ENCODE measurements around the gene USP7.
A peak's percentile ranks its signal among the peaks of the same experiment; 100 is the strongest.
"Not testable (repeated sequence)": the region's sequence is repeated elsewhere in the genome, so short reads cannot be mapped to it uniquely, and the experiment has no call there.

The USP7 gene

GRCh38 chr16:8928467-8928957 lies 35.2 kb downstream of the USP7 start:
- Mint-ChIP-seq H3K27me3 (no peaks in the 10 kb centered on the region), H3K36me3 (peaks cover 14% of the 10 kb centered on the region), H3K27ac (no peak overlapping the region), H3K4me3 (no peak overlapping the region), H3K4me1 (peaks cover 53% of the 10 kb centered on the region), H3K9me3 (no peaks in the 10 kb centered on the region)

- Mint-ChIP-seq H3K4me3 (no peak overlapping the region), H3K4me1 (peaks cover 45% of the 10 kb centered on the region), H3K9me3 (no peaks in the 10 kb centered on the region), H3K27me3 (no peaks in the 10 kb centered on the region), H3K27ac (no peak overlapping the region), H3K36me3 (peaks cover 14% of the 10 kb centered on the region)
Measured at GRCh38 chr16:8926827-8927226, 36.9 kb downstream of the USP7 start.

GRCh38 chr16:8925455-8925854 lies 38.3 kb downstream of the USP7 start:
- H3K4me1 Mint-ChIP-seq: peaks cover 48% of the 10 kb centered on the region

GRCh38 chr16:8924214-8924613 lies 39.5 kb downstream of the USP7 start:
- no peaks in the 10 kb centered on the region for H3K9me3 Mint-ChIP-seq
- H3K4me3 Mint-ChIP-seq: no peak overlapping the region
- H3K36me3 Mint-ChIP-seq: peaks cover 18% of the 10 kb centered on the region
- peak overlapping the region; percentile 59 for H3K27ac Mint-ChIP-seq
- H3K4me1 Mint-ChIP-seq: peaks cover 54% of the 10 kb centered on the region
- H3K27me3 Mint-ChIP-seq: no peaks in the 10 kb centered on the region

More at GRCh38 chr16:8925455-8925854, 38.3 kb downstream of the USP7 start:
- Mint-ChIP-seq H3K4me3 (no peak overlapping the region), H3K36me3 (peaks cover 16% of the 10 kb centered on the region), H3K9me3 (no peaks in the 10 kb centered on the region), H3K27me3 (no peaks in the 10 kb centered on the region), H3K27ac (no peak overlapping the region)

- Mint-ChIP-seq H3K4me3 (no peak overlapping the region), H3K36me3 (peaks cover 15% of the 10 kb centered on the region), H3K27ac (no peak overlapping the region), H3K27me3 (no peaks in the 10 kb centered on the region), H3K4me1 (peaks cover 53% of the 10 kb centered on the region), H3K9me3 (no peaks in the 10 kb centered on the region)
Measured at GRCh38 chr16:8923199-8923598, 40.5 kb downstream of the USP7 start.

GRCh38 chr16:8921347-8921984 lies 42.2 kb downstream of the USP7 start:
- Mint-ChIP-seq H3K27ac (no peak overlapping the region), H3K4me3 (no peak overlapping the region), H3K9me3 (no peaks in the 10 kb centered on the region), H3K36me3 (peaks cover 11% of the 10 kb centered on the region), H3K27me3 (no peaks in the 10 kb centered on the region), H3K4me1 (peaks cover 50% of the 10 kb centered on the region)

GRCh38 chr16:8920645-8921346 lies 42.9 kb downstream of the USP7 start:
- Mint-ChIP-seq H3K4me1 (peaks cover 54% of the 10 kb centered on the region), H3K36me3 (peaks cover 11% of the 10 kb centered on the region), H3K4me3 (no peak overlapping the region), H3K27ac (peak overlapping the region; percentile 41), H3K27me3 (no peaks in the 10 kb centered on the region), H3K9me3 (no peaks in the 10 kb centered on the region)

- no peaks in the 10 kb centered on the region for H3K9me3 Mint-ChIP-seq
- H3K27me3 Mint-ChIP-seq: no peaks in the 10 kb centered on the region
- H3K4me1 Mint-ChIP-seq: peaks cover 52% of the 10 kb centered on the region
- peak overlapping the region; percentile 95 for H3K27ac Mint-ChIP-seq
- peaks cover 13% of the 10 kb centered on the region for H3K36me3 Mint-ChIP-seq
- H3K4me3 Mint-ChIP-seq: peak overlapping the region; percentile 54
Measured at GRCh38 chr16:8919934-8920462, 43.7 kb downstream of the USP7 start.

GRCh38 chr16:8919089-8919933 lies 44.4 kb downstream of the USP7 start:
- Mint-ChIP-seq H3K27ac (peak overlapping the region; percentile 95), H3K9me3 (no peaks in the 10 kb centered on the region), H3K4me1 (peaks cover 51% of the 10 kb centered on the region), H3K4me3 (peak overlapping the region; percentile 54), H3K27me3 (no peaks in the 10 kb centered on the region), H3K36me3 (peaks cover 12% of the 10 kb centered on the region)

- peaks cover 12% of the 10 kb centered on the region for H3K36me3 Mint-ChIP-seq
Measured at GRCh38 chr16:8917336-8917735, 46.4 kb downstream of the USP7 start.

GRCh38 chr16:8916541-8917225 lies 47.0 kb downstream of the USP7 start:
- no peaks in the 10 kb centered on the region for H3K27me3 Mint-ChIP-seq
- peaks cover 56% of the 10 kb centered on the region for H3K4me1 Mint-ChIP-seq
- peaks cover 12% of the 10 kb centered on the region for H3K36me3 Mint-ChIP-seq
- H3K9me3 Mint-ChIP-seq: no peaks in the 10 kb centered on the region
- peak overlapping the region; percentile 68 for H3K27ac Mint-ChIP-seq
- no peak overlapping the region for H3K4me3 Mint-ChIP-seq

More at GRCh38 chr16:8917336-8917735, 46.4 kb downstream of the USP7 start:
- not testable (repeated sequence) for H3K9me3 Mint-ChIP-seq, H3K4me3 Mint-ChIP-seq, H3K27me3 Mint-ChIP-seq, H3K27ac Mint-ChIP-seq
- H3K4me1 Mint-ChIP-seq: peaks cover 56% of the 10 kb centered on the region

- Mint-ChIP-seq H3K27me3 (no peaks in the 10 kb centered on the region), H3K4me3 (no peak overlapping the region), H3K4me1 (peaks cover 56% of the 10 kb centered on the region), H3K36me3 (peaks cover 18% of the 10 kb centered on the region), H3K9me3 (no peaks in the 10 kb centered on the region), H3K27ac (no peak overlapping the region)
Measured at GRCh38 chr16:8915722-8916301, 47.9 kb downstream of the USP7 start.

GRCh38 chr16:8914098-8914497 lies 49.6 kb downstream of the USP7 start:
- Mint-ChIP-seq H3K9me3 (no peaks in the 10 kb centered on the region), H3K27ac (no peak overlapping the region), H3K4me1 (peaks cover 51% of the 10 kb centered on the region), H3K27me3 (no peaks in the 10 kb centered on the region), H3K36me3 (peaks cover 19% of the 10 kb centered on the region), H3K4me3 (no peak overlapping the region)

GRCh38 chr16:8912793-8913192 lies 50.9 kb downstream of the USP7 start:
- Mint-ChIP-seq H3K4me3 (no peak overlapping the region), H3K27ac (no peak overlapping the region), H3K9me3 (no peaks in the 10 kb centered on the region), H3K36me3 (peaks cover 22% of the 10 kb centered on the region), H3K4me1 (peaks cover 55% of the 10 kb centered on the region), H3K27me3 (no peaks in the 10 kb centered on the region)

GRCh38 chr16:8910811-8911210 lies 52.9 kb downstream of the USP7 start:
- Mint-ChIP-seq H3K27ac (no peak overlapping the region), H3K36me3 (peaks cover 24% of the 10 kb centered on the region), H3K4me1 (peaks cover 46% of the 10 kb centered on the region), H3K4me3 (no peak overlapping the region), H3K9me3 (no peaks in the 10 kb centered on the region), H3K27me3 (no peaks in the 10 kb centered on the region)
